Astrocyte (in vitro differentiated cells and primary cell): ENCODE data around the gene DCC.

Experiments used
- CTCF ChIP-seq: IDR thresholded peaks from 2 replicates; pipeline ENCODE4 v1.5.1; 2011; ENCODE audit warnings: low read depth, mild to moderate bottlenecking, inconsistent platforms, low read length, moderate library complexity; ENCODE audit not compliant: insufficient read depth
- EZH2 ChIP-seq: IDR thresholded peaks from 2 replicates; pipeline ENCODE4 v1.6.1; 2012; ENCODE audit warnings: mild to moderate bottlenecking, low read length, inconsistent platforms; ENCODE audit not compliant: insufficient read depth

GRCh38 chr18:52869349-52869923 lies 529.4 kb downstream of the DCC start:
- TF ChIP-seq CTCF (no peak), EZH2 (no peak)
